AG09319 (cell line): ENCODE results near the gene LIN7A.

Experiments used
- DNase-seq: peaks from one replicate; pipeline ENCODE4 v3.0.0-alpha.2; 2010; ENCODE audit warnings: low read depth; ENCODE audit errors: extremely low read depth
- TF ChIP-seq, protein P1 (sequence below): IDR thresholded peaks from 2 replicates; pipeline ENCODE4 v1.5.1; 2011; ENCODE audit warnings: low read depth, mild to moderate bottlenecking, inconsistent platforms, low read length, moderate library complexity

The LIN7A gene

DNA sequence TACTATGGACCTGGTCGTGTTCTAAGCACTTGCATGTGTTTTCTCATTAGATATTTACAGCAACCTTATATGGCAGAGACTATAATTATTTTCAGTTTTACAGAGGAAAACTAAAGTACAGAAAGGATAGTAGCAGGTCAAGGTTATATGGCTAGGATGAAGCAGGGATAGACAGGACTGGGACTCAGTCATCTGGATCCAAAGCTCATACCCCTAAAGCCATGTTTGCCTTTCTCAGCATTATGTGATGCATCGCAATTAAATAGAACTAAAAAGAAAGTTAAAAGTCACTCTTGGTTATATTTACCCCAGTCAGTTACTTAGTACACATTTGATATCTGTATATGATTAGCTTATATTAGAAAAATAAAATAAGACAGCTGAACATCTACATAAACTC lies 13.3 kb downstream of the LIN7A start:
- TF ChIP-seq, protein P1, sequence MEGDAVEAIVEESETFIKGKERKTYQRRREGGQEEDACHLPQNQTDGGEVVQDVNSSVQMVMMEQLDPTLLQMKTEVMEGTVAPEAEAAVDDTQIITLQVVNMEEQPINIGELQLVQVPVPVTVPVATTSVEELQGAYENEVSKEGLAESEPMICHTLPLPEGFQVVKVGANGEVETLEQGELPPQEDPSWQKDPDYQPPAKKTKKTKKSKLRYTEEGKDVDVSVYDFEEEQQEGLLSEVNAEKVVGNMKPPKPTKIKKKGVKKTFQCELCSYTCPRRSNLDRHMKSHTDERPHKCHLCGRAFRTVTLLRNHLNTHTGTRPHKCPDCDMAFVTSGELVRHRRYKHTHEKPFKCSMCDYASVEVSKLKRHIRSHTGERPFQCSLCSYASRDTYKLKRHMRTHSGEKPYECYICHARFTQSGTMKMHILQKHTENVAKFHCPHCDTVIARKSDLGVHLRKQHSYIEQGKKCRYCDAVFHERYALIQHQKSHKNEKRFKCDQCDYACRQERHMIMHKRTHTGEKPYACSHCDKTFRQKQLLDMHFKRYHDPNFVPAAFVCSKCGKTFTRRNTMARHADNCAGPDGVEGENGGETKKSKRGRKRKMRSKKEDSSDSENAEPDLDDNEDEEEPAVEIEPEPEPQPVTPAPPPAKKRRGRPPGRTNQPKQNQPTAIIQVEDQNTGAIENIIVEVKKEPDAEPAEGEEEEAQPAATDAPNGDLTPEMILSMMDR: no peak
- DNase-seq: no peak

DNA sequence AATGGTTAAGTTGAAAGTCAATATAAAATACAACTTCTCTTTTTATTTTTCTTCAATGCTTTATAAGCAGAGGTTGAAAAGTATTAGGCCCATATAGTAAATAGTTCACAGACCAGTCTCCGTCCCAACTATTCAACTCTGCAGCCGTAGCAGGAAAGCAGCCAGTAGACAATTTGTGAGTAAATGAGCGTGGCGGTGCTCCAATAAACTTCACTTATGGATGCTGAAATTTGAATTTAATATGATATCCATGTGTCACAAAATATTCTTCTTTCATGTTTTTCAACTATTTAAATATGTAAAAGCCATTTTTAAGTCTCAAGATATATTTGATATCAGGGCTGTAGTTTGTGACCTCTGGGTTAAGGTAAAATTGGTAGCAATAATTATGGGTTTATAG lies 17.7 kb downstream of the LIN7A start:
- TF ChIP-seq, protein P1: no peak
- no peak for DNase-seq

DNA sequence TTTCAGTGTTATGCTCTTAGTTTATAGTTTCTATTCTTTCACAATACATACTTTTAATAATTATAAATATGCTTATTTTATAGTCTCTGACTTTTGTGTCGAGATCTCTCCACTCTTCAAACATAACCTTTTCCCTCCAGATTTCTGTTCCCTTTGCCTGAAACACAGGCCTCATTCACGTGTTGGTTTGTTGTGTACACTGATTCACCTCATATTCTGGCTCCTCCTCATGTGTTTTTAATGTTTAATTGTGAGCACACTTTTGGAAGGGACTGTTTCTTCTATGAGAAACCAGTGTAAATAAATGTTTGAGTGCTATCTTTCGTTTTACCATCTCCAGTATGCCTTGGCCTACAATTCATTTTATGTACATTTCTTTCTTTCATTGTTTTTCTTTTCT lies 20.1 kb downstream of the LIN7A start:
- no peak for DNase-seq
- TF ChIP-seq, protein P1: no peak

DNA sequence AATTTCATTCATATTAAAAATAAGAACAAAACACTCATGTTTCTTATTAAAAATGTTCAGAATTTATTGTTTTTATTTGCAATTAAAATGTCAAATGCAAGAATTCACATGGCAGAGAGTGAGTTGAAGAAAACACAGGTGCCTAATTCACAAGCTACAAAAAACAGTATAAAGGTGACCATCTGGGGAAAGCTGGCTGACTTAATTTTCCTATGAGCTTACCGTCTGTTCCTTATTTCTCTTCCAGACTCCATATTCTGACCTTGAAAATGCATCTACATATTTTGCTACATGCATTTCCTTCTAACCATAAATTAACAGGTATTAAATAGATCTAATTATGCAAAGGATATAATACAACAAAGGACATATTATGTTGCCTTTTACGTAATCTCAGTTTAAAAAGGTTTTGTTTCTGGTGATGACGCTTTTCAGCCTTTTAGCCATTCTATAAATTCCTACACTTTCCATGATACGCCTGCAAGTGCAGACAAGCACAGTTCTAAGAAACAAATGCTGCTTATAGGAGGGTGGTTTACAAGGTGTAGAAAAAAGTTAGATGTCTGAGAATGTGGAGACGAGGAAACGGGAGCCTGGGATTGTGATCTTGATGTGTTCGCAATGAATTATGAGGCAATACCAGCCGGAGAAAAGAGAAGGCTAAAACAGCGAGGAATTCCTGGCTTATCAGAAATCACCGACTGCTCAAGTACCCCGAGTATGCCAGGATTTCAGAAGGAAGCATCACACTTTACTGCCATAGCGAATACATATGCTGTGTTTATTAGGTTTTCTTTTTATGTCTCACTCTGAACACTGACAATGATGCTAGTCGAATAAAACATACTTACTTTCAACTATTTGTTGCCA lies 24.6 kb downstream of the LIN7A start:
- TF ChIP-seq, protein P1: no peak

DNA sequence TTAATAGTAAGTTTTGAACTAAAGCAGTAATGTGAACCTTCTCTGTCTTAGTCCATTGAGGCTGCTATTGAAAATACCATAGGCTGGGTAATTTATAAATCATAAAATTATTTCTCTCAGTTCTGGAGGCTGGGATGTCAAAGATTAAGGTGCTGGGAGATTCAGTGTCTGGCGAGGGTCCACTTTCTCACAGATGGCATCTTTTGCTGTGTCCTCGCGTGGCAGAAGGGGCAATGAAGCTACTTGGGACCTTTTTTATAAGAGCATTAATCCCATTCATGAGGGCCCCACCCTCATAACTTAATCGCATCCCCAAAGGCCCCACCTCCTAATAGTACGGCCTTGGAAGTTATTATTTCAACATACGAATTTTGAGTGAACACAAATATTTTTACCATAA lies 28.4 kb downstream of the LIN7A start:
- TF ChIP-seq, protein P1: no peak
- no peak for DNase-seq

More for the DNA sequence above, 24.6 kb downstream of the LIN7A start:
- no peak for DNase-seq

DNA sequence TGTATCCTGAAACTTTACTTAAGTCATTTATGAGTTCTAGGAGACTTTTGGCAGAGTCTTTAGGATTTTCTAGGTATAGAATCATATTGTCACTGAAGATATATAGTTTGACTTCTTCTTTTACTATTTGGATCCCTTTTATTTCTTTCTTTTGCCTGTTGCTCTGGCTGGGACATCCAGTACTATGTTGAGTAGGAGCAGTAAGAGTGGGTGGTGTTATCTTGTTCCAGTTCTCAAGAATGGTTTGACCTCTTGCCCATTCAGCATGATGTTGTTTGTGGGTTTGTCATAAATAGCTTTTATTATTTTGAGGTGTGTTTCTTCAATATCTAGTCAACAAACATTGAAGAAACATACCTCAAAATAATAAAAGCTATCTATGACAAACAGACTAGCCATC lies 35.0 kb downstream of the LIN7A start:
- DNase-seq: no peak
- TF ChIP-seq, protein P1: no peak

DNA sequence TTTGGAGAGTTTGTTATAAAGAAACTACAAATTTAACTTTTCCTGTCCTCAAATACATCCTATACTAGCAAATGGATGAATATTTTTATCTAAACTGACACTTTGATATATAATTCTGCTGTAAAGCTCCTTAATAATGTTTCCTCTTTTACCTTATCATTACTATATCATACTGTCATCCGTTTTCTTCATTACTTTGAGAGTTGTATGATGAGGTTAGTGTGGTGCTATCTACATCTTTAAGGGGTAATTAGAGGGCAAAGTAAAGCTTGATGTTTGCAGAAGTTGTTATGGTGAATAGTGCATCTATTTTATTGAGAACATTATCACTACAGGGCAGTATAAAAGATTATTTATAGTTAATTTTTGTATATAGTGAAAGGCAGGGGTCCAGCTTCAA lies 36.1 kb downstream of the LIN7A start:
- TF ChIP-seq, protein P1: no peak

More for the DNA sequence above, 36.1 kb downstream of the LIN7A start:
- DNase-seq: no peak
